Trophoblast cell (in vitro differentiated cells and primary cell): Measurements from ENCODE around the gene CASZ1.

Experiments
- DNase-seq, 2 donors: peaks; one replicate each; pipeline ENCODE4 v3.0.0-alpha.2; 2016
- H2AFZ ChIP-seq: 2 replicates; pipeline ENCODE4 v1.6.1; 2013; ENCODE audit warnings: low read length, moderate library complexity, mild to moderate bottlenecking; ENCODE audit not compliant: insufficient read depth, poor library complexity
- H2AK5ac ChIP-seq: 2 replicates; pipeline ENCODE4 v1.6.1; 2013; ENCODE audit warnings: mild to moderate bottlenecking, low read length
- H2BK120ac ChIP-seq: 2 replicates; pipeline ENCODE4 v1.6.1; 2013; ENCODE audit warnings: low read length, mild to moderate bottlenecking, moderate library complexity; ENCODE audit not compliant: insufficient read depth, poor library complexity
- H2BK12ac ChIP-seq: 2 replicates; pipeline ENCODE4 v1.6.1; 2013; ENCODE audit warnings: mild to moderate bottlenecking, low read length, moderate library complexity
- H2BK5ac ChIP-seq: 2 replicates; pipeline ENCODE4 v1.6.1; 2013; ENCODE audit warnings: low read length, low read depth, moderate library complexity, mild to moderate bottlenecking; ENCODE audit not compliant: poor library complexity
- H3K14ac ChIP-seq: 2 replicates; pipeline ENCODE4 v1.6.1; 2013; ENCODE audit warnings: mild to moderate bottlenecking, low read length
- H3K18ac ChIP-seq: 2 replicates; pipeline ENCODE4 v1.6.1; 2013; ENCODE audit warnings: mild to moderate bottlenecking, low read length
- H3K23ac ChIP-seq: 2 replicates; pipeline ENCODE4 v1.6.1; 2013; ENCODE audit warnings: low read length
- H3K27ac ChIP-seq: 2 replicates; pipeline ENCODE4 v1.5.1; 2013; ENCODE audit warnings: low read depth, mild to moderate bottlenecking, inconsistent platforms, low read length, moderate library complexity
- H3K27me3 ChIP-seq: 2 replicates; pipeline ENCODE4 v1.6.1; 2013; ENCODE audit warnings: inconsistent platforms, mild to moderate bottlenecking, low read length, moderate library complexity; ENCODE audit not compliant: insufficient read depth
- H3K36me3 ChIP-seq, 2 experiments: 1 replicate in 1 of 2; 2 replicates in 1 of 2; pipeline ENCODE4 v1.6.1; 2013; ENCODE audit warnings: low read length in 2 of 2, mild to moderate bottlenecking in 2 of 2, moderate library complexity in 1 of 2; ENCODE audit not compliant: insufficient read depth in 2 of 2, control insufficient read depth in 1 of 2
- H3K4ac ChIP-seq: 2 replicates; pipeline ENCODE4 v1.6.1; 2013; ENCODE audit warnings: low read depth, mild to moderate bottlenecking, low read length, moderate library complexity
- H3K4me1 ChIP-seq, 2 experiments: 1 replicate in 1 of 2; 2 replicates in 1 of 2; pipeline ENCODE4 v1.6.1; 2013; ENCODE audit warnings: low read length in 2 of 2, mild to moderate bottlenecking in 2 of 2, moderate library complexity in 1 of 2; ENCODE audit not compliant: insufficient read depth in 2 of 2, control insufficient read depth in 1 of 2
- H3K4me2 ChIP-seq: 2 replicates; pipeline ENCODE4 v1.6.1; 2013; ENCODE audit warnings: inconsistent platforms, mild to moderate bottlenecking, low read length, moderate library complexity
- H3K4me3 ChIP-seq: 2 replicates; pipeline ENCODE4 v1.5.1; 2013; ENCODE audit warnings: mild to moderate bottlenecking, low read depth, low read length, inconsistent platforms
- H3K79me1 ChIP-seq: one replicate; pipeline ENCODE4 v1.6.1; 2013; ENCODE audit warnings: low read length
- H3K79me2 ChIP-seq: 2 replicates; pipeline ENCODE4 v1.6.1; 2013; ENCODE audit warnings: low read length, mild to moderate bottlenecking; ENCODE audit not compliant: control insufficient read depth, insufficient read depth, poor library complexity
- H3K9ac ChIP-seq: 2 replicates; pipeline ENCODE4 v1.6.1; 2013; ENCODE audit warnings: mild to moderate bottlenecking, low read length
- H3K9me3 ChIP-seq: 2 replicates; pipeline ENCODE4 v1.6.1; 2013; ENCODE audit warnings: low read depth, mild to moderate bottlenecking, control low read depth, inconsistent platforms, low read length; ENCODE audit not compliant: insufficient read depth
- H4K12ac ChIP-seq: 2 replicates; pipeline ENCODE4 v1.6.1; 2013; ENCODE audit warnings: low read depth, mild to moderate bottlenecking, low read length, moderate library complexity
- H4K8ac ChIP-seq: 2 replicates; pipeline ENCODE4 v1.6.1; 2013; ENCODE audit warnings: low read depth, mild to moderate bottlenecking, low read length, moderate library complexity
- H4K91ac ChIP-seq: one replicate; pipeline ENCODE4 v1.6.1; 2013; ENCODE audit warnings: low read depth, mild to moderate bottlenecking, low read length, moderate library complexity
- WGBS: extraction: QIAGEN DNeasy Blood & Tissue Kit; methylation state at CpG from one replicate; pipeline ENCODE4 v1.1.7; 2013; ENCODE audit warnings: missing lambda C conversion rate; ENCODE audit not compliant: insufficient read length, insufficient coverage; ENCODE audit errors: extremely low coverage; 5-methylcytosine and 5-hydroxymethylcytosine counted together

Gene CASZ1

DNA sequence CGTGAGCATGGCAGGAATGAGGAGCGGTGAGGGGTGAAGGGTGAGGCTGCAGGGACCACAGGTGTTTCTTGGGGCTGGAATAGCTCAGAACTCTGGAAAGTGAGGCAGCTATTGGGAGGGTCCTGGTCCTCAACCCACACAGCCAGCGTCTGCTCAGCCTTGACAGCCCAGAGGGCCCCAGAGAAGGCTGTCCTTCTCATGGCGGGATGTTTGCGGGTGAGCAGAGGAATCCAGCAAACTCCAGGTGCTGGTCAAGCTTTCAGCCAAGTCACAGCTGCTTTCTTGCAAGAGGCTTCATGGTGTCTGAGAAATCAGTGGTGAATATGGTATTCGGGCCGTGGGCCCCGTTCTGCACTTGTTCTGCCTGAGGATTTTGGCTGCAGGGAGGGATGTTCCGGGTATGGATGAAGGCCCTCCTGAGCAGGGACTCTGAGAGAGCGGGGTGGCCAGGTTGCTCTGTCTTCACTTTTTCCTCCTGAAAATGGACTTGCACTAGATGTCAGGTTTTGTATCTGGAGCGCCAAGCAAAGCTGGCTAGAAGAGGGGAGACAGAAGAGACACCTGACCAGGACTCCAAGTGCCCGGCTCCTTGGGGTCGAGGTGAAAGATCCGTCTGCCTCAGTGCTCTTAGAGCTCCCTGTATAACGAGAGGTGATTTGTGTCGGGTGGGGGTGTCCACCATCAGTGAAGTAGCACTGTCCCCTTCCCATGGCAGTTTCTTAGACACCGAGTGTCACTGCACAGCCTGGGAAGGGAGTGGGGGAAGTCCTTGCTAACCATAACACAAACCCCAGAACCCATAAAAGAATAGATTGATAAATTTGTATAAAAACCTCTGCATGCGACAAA, 181.8 kb downstream of the CASZ1 start:
- Histone ChIP-seq H3K18ac (no peak overlapping the region), H3K79me1 (no peaks in the 10 kb centered on the region), H2BK5ac (no peak overlapping the region), H3K4me2 (no peak overlapping the region), H4K91ac (no peak overlapping the region), H2BK12ac (no peak overlapping the region), H2AFZ (no peak overlapping the region), H3K14ac (no peak overlapping the region), H3K4ac (no peak overlapping the region), H3K27me3 (no peaks in the 10 kb centered on the region), H4K8ac (no peak overlapping the region), H3K4me3 (no peak overlapping the region), H3K27ac (no peak overlapping the region), H3K79me2 (no peaks in the 10 kb centered on the region), H3K9me3 (peaks cover 3% of the 10 kb centered on the region), H2BK120ac (no peak overlapping the region), H4K12ac (no peak overlapping the region), H3K36me3 (no peaks in the 10 kb centered on the region), H3K23ac (no peak overlapping the region), H2AK5ac (no peak overlapping the region), H3K4me1 (no peaks in the 10 kb centered on the region), H3K9ac (no peak overlapping the region)
- WGBS: no CpG with 5 or more reads among the region's 18 CpGs
- DNase-seq: no peak

DNA sequence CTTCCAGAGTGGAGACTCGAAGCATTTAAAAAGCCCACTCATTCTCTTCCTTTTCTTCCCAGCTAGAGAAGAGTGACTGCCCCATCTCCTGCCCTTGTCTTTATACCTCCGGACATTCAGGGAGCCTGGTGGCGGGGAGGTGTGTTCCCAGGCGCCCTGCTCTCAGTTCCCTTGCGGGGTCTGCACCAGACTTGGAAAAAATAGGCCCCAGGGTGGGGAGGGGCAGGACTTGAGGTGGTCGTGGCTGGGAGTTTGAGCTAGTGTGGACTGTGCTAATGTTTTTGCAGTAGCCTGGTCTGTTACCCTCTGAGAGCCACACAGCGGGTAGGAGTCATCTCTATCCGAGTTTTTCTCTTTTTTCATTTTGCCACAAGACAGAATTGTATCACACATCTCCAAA, 182.6 kb downstream of the CASZ1 start:
- WGBS: no CpG with 5 or more reads among the region's 8 CpGs
- no peaks in the 10 kb centered on the region for H3K79me2 ChIP-seq

DNA sequence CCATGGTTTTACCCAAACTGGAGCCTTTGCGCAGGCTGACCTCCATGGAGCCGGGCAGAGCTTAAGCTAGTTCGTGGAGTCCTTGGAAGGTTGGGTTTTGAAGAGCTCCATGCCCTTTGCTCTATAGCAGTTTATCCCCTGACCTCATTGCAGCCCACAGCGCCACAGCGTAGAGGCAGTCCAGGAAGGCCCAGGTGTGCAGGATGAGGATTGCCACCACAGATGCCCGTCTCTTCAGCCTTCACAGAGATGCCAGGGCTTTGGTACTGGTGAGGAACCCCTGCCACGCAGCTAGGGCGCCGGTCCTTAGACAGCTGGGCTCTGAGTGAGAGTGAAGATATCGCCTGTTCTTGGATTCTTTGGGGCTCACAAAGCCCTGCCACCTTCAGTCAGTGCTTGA, 183.1 kb downstream of the CASZ1 start:
- DNase-seq: no peak
- no peak overlapping the region for H3K4ac ChIP-seq
- H2AFZ ChIP-seq: no peak overlapping the region
- H3K79me1 ChIP-seq: no peaks in the 10 kb centered on the region
- no peak overlapping the region for H3K23ac ChIP-seq
- no peak overlapping the region for H3K9ac ChIP-seq
- no peaks in the 10 kb centered on the region for H3K27me3 ChIP-seq
- H3K79me2 ChIP-seq: no peaks in the 10 kb centered on the region
- H2BK120ac ChIP-seq: no peak overlapping the region
- H3K27ac ChIP-seq: no peak overlapping the region
- no peak overlapping the region for H3K18ac ChIP-seq
- WGBS: no CpG with 5 or more reads among the region's 10 CpGs
- H2BK5ac ChIP-seq: no peak overlapping the region
- no peak overlapping the region for H2BK12ac ChIP-seq
- no peak overlapping the region for H3K4me2 ChIP-seq
- no peak overlapping the region for H4K8ac ChIP-seq
- H3K14ac ChIP-seq: no peak overlapping the region
- peaks cover 3% of the 10 kb centered on the region for H3K9me3 ChIP-seq
- no peak overlapping the region for H2AK5ac ChIP-seq
- H4K12ac ChIP-seq: no peak overlapping the region
- H3K4me3 ChIP-seq: no peak overlapping the region
- no peak overlapping the region for H4K91ac ChIP-seq
- H3K4me1 ChIP-seq: no peaks in the 10 kb centered on the region
- no peaks in the 10 kb centered on the region for H3K36me3 ChIP-seq

More for the DNA sequence above, 182.6 kb downstream of the CASZ1 start:
- no peak overlapping the region for H3K4ac ChIP-seq
- no peaks in the 10 kb centered on the region for H3K79me1 ChIP-seq
- no peak for DNase-seq
- no peak overlapping the region for H4K8ac ChIP-seq
- H2BK5ac ChIP-seq: no peak overlapping the region
- H4K91ac ChIP-seq: no peak overlapping the region
- no peaks in the 10 kb centered on the region for H3K27me3 ChIP-seq
- no peak overlapping the region for H4K12ac ChIP-seq
- H3K18ac ChIP-seq: no peak overlapping the region
- no peak overlapping the region for H3K23ac ChIP-seq
- H2AK5ac ChIP-seq: no peak overlapping the region
- H3K4me2 ChIP-seq: no peak overlapping the region
- H3K9ac ChIP-seq: no peak overlapping the region
- no peak overlapping the region for H3K27ac ChIP-seq
- H3K14ac ChIP-seq: no peak overlapping the region
- no peaks in the 10 kb centered on the region for H3K36me3 ChIP-seq
- no peaks in the 10 kb centered on the region for H3K4me1 ChIP-seq
- no peak overlapping the region for H3K4me3 ChIP-seq
- H3K9me3 ChIP-seq: peaks cover 3% of the 10 kb centered on the region
- H2BK120ac ChIP-seq: no peak overlapping the region
- H2BK12ac ChIP-seq: no peak overlapping the region
- no peak overlapping the region for H2AFZ ChIP-seq

DNA sequence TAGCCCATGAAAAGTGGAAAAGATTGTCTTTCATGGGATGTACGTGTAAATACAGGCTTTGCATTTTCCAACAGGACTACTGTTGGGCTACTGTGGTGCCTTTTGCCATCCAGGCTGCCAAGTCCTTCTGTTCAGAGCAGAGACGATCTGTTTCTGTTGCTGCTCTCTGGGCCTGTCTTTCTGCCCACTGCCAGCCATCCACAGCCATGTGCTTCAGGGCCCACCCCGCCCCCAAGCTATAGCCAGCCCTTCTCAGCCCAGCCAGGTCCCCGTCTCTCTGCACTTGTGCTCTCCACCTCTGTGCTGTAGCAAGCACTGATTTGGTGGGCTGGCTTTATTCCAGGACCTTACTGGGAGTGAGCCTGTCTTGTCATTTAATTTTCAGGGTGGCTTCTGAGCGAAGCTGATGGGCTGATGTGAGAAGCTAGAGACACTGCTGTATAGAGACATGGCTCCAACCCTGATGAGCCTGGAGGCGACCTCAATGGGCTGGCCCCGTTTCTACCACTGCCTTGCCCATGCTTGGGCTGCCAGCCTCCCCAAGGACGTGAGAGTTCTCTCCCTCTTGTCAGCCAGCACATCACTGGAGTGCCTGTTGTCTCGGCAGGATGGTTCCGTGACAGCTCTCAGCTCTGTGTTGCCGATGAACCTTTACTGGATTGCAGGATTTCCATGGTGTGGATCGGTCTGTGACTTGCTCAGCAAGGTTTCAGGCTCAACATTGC, 183.8 kb downstream of the CASZ1 start:
- Histone ChIP-seq H2AK5ac (no peak overlapping the region), H3K4me1 (no peaks in the 10 kb centered on the region), H4K91ac (no peak overlapping the region), H3K23ac (no peak overlapping the region), H3K27me3 (no peaks in the 10 kb centered on the region), H2BK120ac (no peak overlapping the region), H3K9ac (no peak overlapping the region), H2BK5ac (no peak overlapping the region), H4K12ac (no peak overlapping the region), H3K9me3 (no peaks in the 10 kb centered on the region), H3K18ac (no peak overlapping the region), H3K4me2 (no peak overlapping the region), H3K79me1 (no peaks in the 10 kb centered on the region), H4K8ac (no peak overlapping the region), H3K14ac (no peak overlapping the region), H2BK12ac (no peak overlapping the region), H3K79me2 (no peaks in the 10 kb centered on the region), H3K4ac (no peak overlapping the region), H3K4me3 (no peak overlapping the region), H3K36me3 (no peaks in the 10 kb centered on the region), H2AFZ (no peak overlapping the region), H3K27ac (no peak overlapping the region)
- no peak for DNase-seq
- no CpG with 5 or more reads among the region's 12 CpGs for WGBS
